ENCODE results near the gene PTGDS.

Gene PTGDS

DNA sequence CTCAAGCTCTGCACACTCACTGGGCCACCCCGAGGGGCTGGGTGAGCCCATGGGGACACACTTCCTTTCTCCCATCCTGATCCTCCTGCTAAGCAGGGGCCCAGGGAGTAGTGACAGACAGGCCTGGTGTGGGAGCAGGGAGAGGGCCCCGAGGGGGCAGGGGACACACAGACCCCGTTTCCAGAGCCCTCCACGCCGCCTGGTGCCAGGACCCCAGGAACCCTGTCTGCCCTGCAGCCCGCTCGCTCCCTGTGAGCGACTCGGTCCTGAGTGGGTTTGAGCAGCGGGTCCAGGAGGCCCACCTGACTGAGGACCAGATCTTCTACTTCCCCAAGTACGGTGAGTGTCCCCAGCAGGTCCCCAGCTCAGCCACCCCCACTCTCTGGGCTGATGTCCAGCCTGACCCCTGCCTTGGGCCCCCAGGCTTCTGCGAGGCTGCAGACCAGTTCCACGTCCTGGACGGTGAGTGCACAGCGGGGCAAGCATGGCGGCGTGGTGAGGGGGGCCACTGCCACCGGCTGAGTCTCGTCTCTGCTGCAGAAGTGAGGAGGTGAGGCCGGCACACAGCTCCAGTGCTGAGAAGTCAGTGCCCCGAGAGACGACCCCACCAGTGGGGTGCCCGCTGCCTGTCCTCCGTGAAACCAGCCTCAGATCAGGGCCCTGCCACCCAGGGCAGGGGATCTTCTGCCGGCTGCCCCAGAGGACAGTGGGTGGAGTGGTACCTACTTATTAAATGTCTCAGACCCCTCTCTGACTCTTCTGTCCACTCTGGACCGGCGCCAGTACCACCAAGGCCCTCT lies 30.9 kb upstream of the PTGDS start:
- DNase-seq: no peak

DNA sequence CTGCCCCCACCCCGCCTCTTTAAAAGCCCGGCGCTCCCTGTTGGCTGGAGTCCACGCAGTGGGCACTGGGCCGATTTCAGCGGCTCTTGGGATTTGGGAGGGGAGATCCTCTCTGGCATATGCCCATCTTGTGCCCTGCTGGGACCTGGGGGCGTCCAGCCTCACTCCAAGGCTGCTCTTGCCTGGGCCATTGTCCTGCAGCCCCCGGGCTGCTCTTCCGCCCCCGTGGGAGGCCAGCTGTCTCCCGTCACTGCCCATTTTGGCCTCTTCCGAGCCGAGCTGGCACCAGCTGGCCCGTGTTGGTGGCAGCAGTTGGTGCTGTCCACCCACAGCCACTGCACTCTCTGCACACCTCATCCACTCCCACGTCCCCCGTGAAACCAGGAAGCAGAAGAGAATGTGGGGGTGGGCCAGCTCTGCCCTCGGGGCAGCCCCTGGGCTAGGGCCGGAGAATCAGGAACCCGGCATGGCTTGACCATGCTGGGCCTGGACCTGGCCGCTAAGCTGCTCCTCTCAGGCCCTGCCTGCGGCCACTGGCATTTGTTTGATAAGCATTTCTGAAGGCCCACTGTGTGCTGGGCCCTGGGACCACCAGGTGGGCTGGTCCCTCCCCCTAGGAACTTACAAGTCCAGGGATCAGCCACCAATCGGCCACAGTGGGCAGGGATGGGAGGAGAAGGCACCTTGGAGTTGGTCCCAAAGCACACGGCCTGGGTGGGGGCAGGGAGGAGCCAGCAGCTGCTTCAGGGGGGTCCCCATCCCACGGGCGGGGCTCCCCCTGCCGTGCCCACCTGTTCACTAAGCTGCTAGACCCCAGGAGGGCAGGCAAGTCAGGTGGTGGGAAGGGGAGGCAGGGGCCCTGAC lies 30.0 kb upstream of the PTGDS start:
- no peak for DNase-seq

DNA sequence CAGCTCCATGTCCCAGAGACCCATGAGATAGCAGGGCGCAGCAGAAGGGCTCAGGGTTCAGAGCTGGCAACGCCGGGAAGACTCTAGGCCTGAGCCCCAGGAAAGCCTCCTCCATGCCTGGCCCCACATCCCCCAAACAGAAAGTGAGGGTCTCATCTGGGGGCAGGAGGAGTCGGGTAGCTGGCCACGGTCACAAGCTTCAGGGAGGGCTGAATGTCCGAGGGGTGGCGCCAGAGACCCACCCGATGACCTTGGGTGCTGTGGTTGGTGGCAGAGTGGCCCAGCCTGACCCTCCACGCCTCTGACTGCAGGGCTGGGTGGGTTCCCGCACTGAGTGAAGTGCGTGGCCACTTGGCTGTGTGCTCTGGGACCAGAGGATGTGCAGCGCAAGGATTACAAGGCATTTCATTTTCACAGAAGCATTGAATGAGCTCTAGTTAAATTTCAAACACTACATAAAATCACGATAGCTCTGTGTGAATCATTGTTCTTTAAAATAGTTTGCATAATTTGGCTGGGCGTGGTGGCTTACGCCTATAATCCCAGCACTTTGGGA lies 29.3 kb upstream of the PTGDS start:
- no peak for DNase-seq

DNA sequence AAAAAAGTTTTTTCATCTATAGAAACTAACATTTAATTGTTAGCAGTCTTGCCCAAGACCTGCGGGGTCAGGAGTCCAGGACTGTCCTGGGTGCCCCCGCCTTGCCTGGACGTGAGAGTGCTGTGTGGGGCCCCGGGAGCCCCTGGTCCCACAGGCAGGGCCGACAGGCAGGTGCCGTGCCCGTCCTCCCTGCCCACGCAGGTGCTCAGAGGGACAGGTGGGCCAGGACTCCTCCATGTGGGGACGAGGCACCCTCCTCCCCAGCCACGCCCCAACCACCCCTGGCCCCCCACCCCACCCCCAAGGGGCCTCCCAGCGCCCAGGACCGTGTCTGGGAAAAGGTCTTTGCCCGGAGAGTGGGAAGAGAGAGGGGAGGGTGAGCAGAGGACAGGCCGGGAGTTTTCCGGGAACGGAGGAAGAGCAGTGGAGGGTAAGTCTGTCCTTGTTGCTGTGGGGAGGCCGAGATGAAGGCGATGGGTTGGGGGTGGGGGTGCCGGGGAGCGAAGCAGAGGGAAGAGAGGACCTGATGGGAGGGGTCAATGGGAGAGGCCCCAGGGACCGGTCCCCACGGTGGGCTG lies 28.0 kb upstream of the PTGDS start:
- no peak for DNase-seq

DNA sequence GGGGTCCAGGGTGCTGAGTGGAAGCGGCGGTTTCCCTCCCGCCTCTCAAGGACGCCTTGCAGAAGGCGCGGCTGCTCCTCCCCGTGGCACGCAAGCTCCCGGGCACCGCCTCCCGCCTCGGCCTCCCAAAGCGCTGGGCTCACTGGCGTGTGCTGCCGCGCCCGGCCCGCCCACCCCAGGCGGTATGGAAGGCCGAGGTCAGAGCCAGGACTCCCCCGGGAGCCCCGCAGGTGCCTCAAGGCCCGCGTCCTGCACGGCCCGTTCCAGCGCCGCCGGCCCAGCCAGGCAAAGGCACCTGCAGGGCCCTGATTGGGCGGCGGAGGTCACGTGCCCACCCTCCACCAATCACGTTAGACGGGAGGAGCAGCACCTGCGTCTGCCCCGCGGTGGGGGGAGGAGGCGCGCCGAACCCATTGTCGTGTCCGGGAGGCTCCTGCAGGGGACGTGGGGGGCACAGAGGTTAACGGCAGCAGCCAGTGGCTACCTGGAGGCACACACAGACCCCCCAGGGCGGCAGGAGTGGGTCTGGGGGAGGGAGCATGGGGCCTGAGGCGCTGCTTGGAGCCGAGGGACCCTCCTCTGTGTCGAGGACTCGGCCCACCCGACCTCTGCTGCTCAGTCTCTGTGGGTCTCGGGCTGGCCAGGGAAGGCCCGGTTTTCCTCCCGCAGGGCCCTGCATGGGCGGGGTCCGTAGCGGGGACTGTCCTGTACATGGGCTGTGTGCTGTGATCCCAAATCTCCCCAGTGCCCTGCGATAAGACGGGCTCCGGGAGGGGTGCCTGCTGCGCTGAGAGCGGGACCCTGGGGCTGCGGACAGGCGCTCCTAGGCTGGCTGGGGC lies 27.3 kb upstream of the PTGDS start:
- peak; percentile 96 to 97 for DNase-seq

DNA sequence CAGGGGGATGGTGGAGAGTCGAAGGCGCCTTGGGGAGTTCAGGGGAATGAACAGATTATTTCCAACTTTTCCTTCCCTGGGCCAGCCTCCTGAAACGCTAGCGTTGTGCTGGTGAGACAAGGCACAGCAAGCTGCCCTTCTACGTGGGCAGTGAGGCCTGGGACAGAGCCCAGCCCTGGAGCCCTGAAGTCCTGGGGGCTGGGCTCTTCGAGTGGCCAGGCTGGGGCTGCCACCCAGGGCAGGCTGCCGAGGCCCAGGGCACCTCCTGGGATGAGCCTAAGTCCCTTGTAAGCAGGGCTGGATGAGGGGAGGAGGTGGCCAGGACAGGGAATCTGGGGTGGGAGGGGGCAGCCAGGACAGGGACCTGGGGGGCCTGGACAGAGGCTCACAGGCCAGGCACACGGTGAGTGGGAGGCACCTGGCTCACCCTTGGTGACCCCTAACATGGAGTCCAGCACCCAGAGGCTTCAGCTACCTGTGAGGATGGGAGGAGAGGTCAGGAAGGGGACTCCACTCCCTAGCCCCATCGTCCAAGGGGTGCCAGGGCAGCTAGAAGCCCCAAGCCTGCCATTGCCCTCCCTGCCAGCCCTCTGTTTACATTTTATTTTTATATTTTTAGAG lies 26.5 kb upstream of the PTGDS start:
- no peak for DNase-seq

DNA sequence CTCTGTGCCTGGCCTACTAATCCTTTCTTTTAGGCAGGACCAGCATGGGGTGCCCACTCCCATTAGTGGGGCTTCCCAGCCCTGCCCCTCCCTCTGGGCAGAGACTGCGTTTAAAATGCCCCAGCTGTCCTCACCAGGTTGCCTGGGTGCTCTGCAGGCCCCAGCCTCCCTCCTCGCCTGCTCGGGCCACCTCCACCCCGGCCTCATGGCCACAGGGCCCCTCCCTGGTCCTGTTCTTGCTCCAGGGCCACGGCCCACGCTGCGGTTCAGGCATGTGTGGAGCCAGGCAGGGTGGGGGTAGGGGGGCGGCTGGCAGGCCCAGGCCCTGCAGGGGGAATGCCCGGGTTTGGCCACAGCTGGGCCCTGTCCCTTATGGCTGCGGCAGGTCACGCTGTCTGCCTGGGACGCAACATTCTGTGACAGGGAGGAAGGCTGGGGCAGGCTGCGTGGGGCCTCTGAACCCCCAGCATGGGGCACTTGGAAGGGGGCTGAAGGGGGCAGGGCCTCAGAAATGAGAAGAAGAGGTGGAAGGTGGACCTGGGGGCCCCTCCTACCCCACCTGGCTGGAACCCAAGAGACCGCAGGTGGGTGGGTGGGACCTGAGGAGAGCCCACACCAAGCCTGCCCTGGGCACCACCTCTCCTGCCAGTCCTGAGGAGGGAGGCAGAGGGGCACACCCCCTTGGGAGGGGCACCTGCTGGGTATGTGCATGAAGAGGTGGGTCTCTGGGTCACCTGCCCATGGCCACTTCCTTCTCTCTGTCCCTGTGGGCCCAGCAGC lies 25.6 kb upstream of the PTGDS start, which contains the start of gene LCN12:
Gene LCN12 (plus strand): TSS at position 733 of the 780 bp plus-strand sequence. CDS start 55 bp downstream, outside the sequence.
- no peak for DNase-seq

DNA sequence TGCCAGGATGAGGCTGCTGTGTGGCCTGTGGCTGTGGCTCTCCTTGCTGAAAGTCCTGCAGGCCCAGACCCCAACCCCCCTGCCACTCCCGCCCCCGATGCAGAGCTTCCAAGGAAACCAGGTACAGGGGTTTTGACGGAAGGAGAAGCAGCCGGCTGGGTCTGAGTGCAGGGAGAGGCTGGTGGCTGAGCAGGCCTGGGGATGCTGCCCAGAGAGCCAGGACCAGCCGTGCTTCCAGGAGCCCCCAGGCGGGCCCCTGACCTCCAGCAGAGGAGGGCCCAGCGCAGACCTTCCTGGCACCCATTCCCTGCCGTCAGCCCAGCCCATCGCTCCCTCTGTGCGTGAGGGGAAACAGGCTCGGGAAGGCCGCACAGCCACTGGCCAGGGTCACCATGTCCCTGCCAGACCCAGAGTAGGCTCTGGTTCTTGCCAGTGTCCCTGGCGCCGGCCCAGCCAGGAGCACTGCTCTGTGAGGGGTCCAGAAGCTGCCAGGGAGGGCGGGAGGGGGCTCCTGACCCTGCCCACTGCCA lies 24.9 kb upstream of the PTGDS start:
- no peak for DNase-seq

DNA sequence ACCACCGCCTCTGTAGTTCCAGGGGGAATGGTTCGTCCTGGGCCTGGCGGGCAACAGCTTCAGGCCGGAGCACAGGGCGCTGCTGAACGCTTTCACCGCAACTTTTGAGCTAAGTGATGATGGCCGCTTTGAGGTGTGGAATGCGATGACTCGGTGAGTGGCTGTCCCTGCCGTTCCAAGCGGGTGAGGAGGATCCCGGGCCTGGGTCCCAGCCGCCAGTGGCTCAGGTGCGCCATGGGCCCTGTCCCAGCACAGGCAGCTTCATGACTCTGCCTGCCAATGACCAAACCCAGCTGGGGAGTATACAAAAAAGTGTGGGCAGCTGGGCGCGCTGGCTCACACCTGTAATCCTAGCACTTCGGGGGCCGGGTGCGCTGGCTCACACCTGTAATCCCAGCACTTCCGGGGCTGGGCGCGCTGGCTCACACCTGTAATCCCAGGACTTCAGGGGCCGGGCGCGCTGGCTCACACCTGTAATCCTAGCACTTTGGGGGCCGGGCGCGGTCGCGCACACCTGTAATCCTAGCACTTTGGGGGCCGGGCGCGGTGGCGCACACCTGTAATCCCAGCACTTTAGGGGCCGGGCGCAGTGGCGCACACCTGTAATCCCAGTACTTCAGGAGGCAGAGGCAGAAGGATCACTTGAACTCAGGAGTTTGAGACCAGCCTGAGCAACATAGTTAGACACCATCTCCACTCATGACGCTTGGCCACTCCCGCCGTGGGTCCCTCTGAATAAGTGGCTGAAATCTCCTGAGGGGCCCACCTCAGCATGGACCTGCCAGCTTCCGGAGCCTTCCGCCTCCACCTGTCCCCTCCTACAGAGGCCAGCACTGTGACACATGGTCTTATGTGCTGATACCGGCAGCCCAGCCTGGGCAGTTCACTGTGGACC lies 24.2 kb upstream of the PTGDS start:
- no peak for DNase-seq

DNA sequence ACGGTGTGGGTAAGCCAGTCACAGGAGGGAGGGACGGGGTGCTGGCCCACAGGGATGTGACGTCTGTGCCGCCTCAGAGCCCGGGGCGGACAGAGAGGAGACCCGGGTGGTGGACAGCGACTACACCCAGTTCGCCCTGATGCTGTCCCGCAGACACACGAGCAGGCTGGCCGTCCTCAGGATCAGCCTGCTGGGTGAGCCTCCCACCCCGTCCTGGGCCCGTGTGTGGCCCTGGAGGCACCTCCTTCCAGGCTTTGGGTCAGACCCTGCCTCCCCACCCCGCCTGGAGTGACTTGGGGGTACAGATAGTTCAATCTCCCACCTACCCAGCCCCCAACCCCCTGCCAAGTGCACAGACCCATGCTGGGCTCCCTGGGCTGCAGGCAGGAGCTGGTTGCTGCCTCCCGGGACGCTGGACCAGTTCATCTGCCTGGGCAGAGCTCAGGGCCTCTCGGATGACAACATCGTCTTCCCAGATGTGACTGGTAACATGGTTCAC lies 23.5 kb upstream of the PTGDS start:
- no peak for DNase-seq

DNA sequence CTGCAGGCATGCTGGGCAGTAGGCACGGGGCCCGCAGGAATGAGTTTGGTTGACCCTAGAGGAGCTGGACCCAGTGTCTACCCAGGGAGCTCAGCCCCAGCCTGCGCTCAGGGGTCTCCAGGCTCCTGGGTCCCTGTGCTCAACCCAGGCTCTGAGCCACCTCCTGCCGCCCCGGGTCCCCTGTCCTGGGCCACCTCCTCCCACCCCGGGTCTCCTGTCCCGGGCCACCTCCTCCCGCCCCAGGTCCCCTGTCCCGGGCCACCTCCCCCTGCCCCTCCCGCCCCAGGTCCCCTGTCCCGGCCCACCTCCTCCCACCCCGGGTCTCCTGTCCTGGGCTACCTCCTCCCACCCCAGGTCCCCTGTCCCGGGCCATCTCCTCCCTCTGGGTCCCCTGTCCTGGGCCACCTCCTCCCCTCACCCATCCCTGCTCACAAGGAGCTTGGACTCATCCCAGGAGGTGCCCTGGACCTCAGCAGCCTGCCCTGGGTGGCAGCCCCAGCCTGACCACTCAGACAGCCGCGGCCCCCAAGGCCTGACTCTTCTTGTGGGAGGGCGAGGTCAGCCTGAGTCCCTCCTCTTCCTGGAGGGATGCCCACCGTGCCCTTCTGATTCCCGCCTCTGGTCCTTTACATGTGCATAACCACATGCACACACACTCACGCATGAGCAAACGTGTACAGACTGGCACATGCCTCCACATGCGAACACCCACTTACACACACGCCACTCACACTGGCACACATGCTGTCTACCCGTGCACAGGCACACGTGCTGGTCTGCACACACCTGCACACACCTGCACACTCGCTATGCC lies 22.8 kb upstream of the PTGDS start:
- no peak for DNase-seq

DNA sequence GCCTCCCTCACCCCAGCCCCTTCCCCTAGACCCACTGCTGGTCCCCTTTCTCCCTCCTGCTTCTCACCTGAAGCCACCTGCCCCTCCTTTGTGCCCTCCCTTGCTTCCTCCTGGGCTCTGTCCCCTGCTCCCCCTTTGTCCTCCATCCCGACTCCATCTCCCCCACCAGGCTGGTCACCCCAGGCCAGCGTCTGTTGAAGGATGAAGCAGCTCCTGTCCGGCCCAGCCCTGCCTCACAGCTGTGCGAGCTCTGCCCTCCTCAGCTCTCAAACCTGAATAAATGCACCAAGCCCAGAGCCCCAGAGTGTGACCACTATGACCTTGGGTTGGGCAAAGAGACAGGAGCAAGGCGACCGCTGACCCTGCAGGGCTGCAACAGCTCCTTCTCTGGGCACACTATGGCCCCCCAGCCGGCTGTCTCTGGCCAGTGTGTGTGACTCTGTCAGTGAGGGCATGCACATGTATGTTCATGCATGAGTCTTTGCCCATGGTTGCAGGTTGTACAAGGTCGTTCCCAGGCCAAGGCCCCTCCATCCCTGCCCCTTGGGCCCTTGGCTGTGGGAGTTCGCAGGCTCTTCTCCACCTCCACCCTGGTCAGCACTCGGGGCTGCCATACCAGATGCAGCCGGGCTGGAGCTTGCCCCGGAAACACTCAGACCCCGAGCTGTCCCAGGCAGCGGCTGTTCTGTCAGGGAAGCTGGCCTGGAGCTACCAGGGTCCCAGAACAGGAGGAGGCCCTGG lies 21.9 kb upstream of the PTGDS start:
- no peak for DNase-seq

DNA sequence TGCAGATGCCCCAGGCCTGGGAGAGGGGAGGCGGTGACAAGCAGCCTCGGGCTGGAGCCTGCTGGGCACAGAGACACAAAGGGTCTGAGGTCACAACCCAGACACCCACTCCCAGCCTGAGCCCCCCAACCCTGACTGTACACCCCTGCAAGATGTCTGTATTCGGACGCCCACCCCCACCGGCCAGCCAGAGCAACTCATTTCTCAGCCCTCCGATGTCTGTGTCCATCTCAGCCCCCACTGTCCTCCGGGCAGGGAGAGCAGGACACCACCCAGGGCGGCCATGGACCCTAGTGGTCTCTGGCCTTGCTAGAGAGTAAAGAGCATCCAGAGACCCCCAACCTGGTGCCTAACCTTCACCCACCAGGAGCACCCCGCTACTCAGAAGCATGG lies 21.4 kb upstream of the PTGDS start:
- no peak for DNase-seq

DNA sequence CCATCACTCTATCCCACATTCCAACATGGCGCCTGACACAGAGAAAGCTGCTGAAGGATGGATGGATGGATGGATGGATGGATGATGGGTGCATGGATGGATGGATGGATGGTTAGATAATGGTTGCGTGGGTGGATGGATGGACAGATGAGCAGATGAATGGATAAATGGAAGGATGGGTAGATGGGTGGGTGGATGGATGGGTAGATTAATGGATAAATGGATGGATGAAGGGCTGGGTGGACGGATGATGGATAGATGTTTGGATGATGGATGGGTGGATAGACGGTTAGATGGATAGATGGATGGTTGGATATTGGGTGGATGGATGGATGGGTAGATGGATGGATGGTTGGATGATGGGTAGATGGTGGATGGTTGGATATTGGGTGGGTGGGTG lies 20.7 kb upstream of the PTGDS start:
- DNase-seq: no peak

DNA sequence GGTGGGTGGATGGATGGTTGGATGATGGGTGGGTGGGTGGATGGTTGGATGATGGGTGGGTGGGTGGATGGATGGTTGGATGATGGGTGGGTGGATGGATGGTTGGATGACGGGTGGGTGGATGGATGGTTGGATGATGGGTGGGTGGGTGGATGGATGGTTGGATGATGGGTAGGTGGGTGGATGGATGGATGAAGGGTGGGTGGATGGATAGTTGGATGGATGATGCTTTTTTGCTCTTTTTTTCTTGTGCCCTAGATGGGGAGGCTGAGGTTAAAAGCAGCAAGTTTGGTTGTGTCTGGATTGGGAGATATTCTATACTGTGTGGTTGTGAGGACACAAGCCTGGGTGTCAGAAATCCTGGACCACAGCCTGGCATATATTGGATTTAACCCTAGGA lies 19.8 kb upstream of the PTGDS start:
- DNase-seq: no peak

DNA sequence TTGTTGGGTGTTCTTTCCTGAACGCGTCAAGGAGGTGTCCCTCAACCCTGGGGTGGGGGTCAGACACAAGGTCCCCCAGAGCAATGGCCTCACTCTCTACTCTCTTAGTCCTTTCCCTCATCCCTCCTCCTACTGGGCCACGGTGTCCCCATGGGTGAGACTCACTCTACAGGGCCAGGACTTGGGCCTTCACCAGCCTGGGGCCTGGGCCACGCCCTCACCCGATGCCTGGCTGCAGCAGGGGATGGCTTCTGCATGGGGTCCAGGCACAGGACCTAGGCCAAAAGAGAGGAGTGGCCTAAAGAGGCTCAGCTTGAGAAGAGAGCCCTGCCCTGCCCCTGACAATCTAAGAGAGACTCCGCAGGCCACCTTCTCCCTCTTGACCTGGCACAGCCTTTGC lies 19.4 kb upstream of the PTGDS start:
- no peak for DNase-seq

DNA sequence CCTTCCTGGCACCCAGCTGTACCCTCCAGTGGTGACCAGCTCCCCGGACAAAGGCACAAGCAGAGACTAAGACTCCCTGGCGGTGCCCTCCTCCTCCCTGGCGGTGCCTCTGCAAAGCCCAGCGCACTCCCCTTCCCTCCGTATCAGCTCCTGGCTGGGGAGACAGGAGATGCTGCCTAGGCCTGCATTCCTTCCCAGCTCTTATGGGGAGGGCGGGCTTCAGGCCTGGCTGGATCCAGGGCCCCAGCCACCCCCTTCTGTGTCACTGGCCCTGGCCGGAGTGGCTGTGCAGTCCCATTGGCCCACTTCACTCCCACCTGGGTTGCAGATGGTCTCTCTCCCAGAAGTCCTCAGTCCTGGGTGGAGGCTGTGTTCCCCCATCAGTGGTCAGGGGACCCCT lies 18.8 kb upstream of the PTGDS start:
- no peak for DNase-seq

Measured in CD4-positive, alpha-beta T cell treated with Interleukin-4 for 1 hour (primary cell).